AG04450 (cell line): ENCODE data around the gene E2F4. TPM values are rescaled to one million over a fixed set of nuclear protein-coding genes. Genes with fewer than 3 reads are reported as not detected.

Experiments
- CTCF ChIA-PET: fragments of 300-600, 350-600 bp; formaldehyde crosslinking; extraction: SDS; loops from one replicate; lab custom pipeline; 2022; ENCODE audit warnings: antibody characterized with exemption, inconsistent platforms; lab: Charles Lee
- POLR2A ChIA-PET: fragments of 350-600 bp; formaldehyde crosslinking; extraction: SDS; loops from one replicate; lab custom pipeline; 2021; ENCODE audit warnings: antibody characterized with exemption, inconsistent platforms; lab: Yijun Ruan, JAX
- DNase-seq: peaks from one replicate; pipeline ENCODE4 v3.0.0-alpha.2; 2011; ENCODE audit warnings: low read depth, low spot score
- H3K27ac ChIP-seq: one replicate; pipeline ENCODE4 v1.5.1; 2012; ENCODE audit warnings: low read depth, low read length, control low read depth
- H3K27me3 ChIP-seq: one replicate; pipeline ENCODE4 v1.6.0; 2012; ENCODE audit warnings: low read length; ENCODE audit not compliant: control insufficient read depth, insufficient read depth
- H3K4me3 ChIP-seq: 2 replicates; pipeline ENCODE4 v1.5.1; 2011; ENCODE audit warnings: mild to moderate bottlenecking, low read depth, low read length, control low read depth
- H3K9me3 ChIP-seq: 2 replicates; pipeline ENCODE4 v1.5.1; 2012; ENCODE audit warnings: low read length; ENCODE audit not compliant: control insufficient read depth, insufficient read depth
- CTCF ChIP-seq: IDR thresholded peaks from 2 replicates; pipeline ENCODE4 v1.5.1; 2011; ENCODE audit warnings: low read depth, low read length, control low read depth, inconsistent platforms
- polyA plus RNA-seq: library from polyadenylated mRNA; depleted of rRNA; stranded (reverse); fragments of >200 nt; gene quantifications from 2 replicates; pipeline ENCODE4 v1.2.3, GENCODE V29; 2011

E2F4 gene
- polyA plus RNA-seq, 1 experiment = 50.0 TPM

- ChIA-PET CTCF (interaction anchor here (0.8 to 3.1 kb wide), 5 partner anchors 27 to 205 kb away, joined by 3 to 11 read pairs (median 4); partner anchors contain the start of gene CES3), POLR2A (interaction anchor here (1.0 to 2.9 kb wide), 2 partner anchors 7 to 12 kb away, joined by 3 to 13 read pairs; partner anchors contain the start of genes B3GNT9 and NOL3)
- Histone ChIP-seq H3K4me3 (no peak overlapping the region), H3K27ac (no peak overlapping the region), H3K9me3 (peaks cover 12% of the 10 kb centered on the region; the same call in 1 of the 2 replicates), H3K27me3 (peaks cover 22% of the 10 kb centered on the region)
- no peak for TF ChIP-seq CTCF
- no peak for DNase-seq
Observed at GRCh38 chr16:67157892-67158635, 33.9 kb upstream of the E2F4 start.

- H3K9me3 ChIP-seq = peaks cover 12% of the 10 kb centered on the region; the same call in 1 of the 2 replicates
- H3K4me3 ChIP-seq = peak overlapping the region; percentile 92
- no peak overlapping the region for H3K27ac ChIP-seq
- ChIA-PET POLR2A (interaction anchor here (1.8 to 2.9 kb wide), 2 partner anchors 8 to 11 kb away, joined by 9 to 13 read pairs; partner anchors contain the start of genes B3GNT9 and NOL3), CTCF (interaction anchor here (0.6 to 3.1 kb wide), 4 partner anchors 8 to 330 kb away, joined by 3 to 11 read pairs (median 8); partner anchors contain the start of gene B3GNT9)
- TF ChIP-seq CTCF = no peak
- DNase-seq = no peak
- H3K27me3 ChIP-seq = peaks cover 28% of the 10 kb centered on the region
Observed at GRCh38 chr16:67158637-67159600, 33.0 kb upstream of the E2F4 start.

- ChIA-PET CTCF (interaction anchor here (1.1 to 3.1 kb wide), 2 partner anchors 9 to 207 kb away, joined by 3 to 11 read pairs; partner anchors contain the start of gene NOL3), POLR2A (no interaction called here)
- DNase-seq = no peak
- TF ChIP-seq CTCF = no peak
- Histone ChIP-seq H3K9me3 (peaks cover 7% of the 10 kb centered on the region; the same call in 1 of the 2 replicates), H3K27me3 (peaks cover 39% of the 10 kb centered on the region), H3K4me3 (peak overlapping the region; percentile 92), H3K27ac (no peak overlapping the region)
Observed at GRCh38 chr16:67161595-67162058, 30.3 kb upstream of the E2F4 start.

GRCh38 chr16:67162506-67163163 is 29.3 kb upstream of the E2F4 start:
- ChIA-PET POLR2A (interaction anchor here (0.7 to 1.5 kb wide), 4 partner anchors 11 to 203 kb away, joined by 3 to 6 read pairs (median 4); no protein-coding TSS in a partner anchor), CTCF (interaction anchor here (0.6 to 1.1 kb wide), 3 partner anchors 7 to 205 kb away, joined by 3 to 5 read pairs (median 4); partner anchors contain the start of gene NOL3)
- Histone ChIP-seq H3K9me3 (peaks cover 7% of the 10 kb centered on the region; the same call in 1 of the 2 replicates), H3K27me3 (peaks cover 46% of the 10 kb centered on the region), H3K4me3 (no peak overlapping the region), H3K27ac (no peak overlapping the region)
- no peak for DNase-seq
- 0 out of 2 replicates have a peak, but pooled peaks have one; percentile 4 for TF ChIP-seq CTCF
